ENCODE data around the gene NPAS3.

Gene NPAS3

GRCh38 chr14:33561488-33562175, 623.0 kb downstream of the NPAS3 start:
- Histone ChIP-seq H3K27ac (ENCODE audit: insufficient read depth, low read depth, low read length, poor library complexity, severe bottlenecking) (no peak overlapping the region), H3K36me3 (ENCODE audit: control insufficient read depth, insufficient read depth, low read length) (no peaks in the 10 kb centered on the region), H3K4me3 (ENCODE audit: insufficient read depth, low read depth, low read length) (no peak overlapping the region), H3K4me1 (ENCODE audit: control insufficient read depth, insufficient read depth, low read length) (no peaks in the 10 kb centered on the region), H3K27me3 (ENCODE audit: control insufficient read depth, insufficient read depth, low read length, poor library complexity, severe bottlenecking) (no peaks in the 10 kb centered on the region), H3K9me3 (ENCODE audit: control insufficient read depth, low read length) (no peaks in the 10 kb centered on the region)
- 84% methylated on average over 7 of the region's 7 CpGs for WGBS, 2 experiments

- WGBS, 2 experiments: 88 to 99% methylated on average over 2 of the region's 2 CpGs
- no peaks in the 10 kb centered on the region for H3K36me3 ChIP-seq (ENCODE audit: control insufficient read depth, insufficient read depth, low read length)
- H3K4me1 ChIP-seq (ENCODE audit: control insufficient read depth, insufficient read depth, low read length): no peaks in the 10 kb centered on the region
- H3K4me3 ChIP-seq (ENCODE audit: insufficient read depth, low read depth, low read length): no peak overlapping the region
- H3K27ac ChIP-seq (ENCODE audit: insufficient read depth, low read depth, low read length, poor library complexity, severe bottlenecking): no peak overlapping the region
- H3K9me3 ChIP-seq (ENCODE audit: control insufficient read depth, low read length): no peaks in the 10 kb centered on the region
- H3K27me3 ChIP-seq (ENCODE audit: control insufficient read depth, insufficient read depth, low read length, poor library complexity, severe bottlenecking): no peaks in the 10 kb centered on the region
These were observed 624.7 kb downstream of the NPAS3 start for GRCh38 chr14:33563191-33563900.

DNA sequence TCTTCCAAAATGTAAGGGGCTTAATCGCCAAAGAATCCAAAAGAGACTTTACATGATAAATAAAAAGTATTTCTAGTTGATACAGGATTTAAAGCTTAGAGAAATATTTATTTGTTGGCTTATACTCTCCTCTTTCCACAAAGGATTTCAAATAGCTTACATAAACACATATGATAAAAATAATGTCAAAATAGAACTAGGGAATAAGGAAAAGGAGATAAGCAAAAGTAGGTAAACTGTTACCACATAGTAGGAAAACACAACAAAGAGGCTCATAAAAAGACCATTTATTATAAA, 625.2 kb downstream of the NPAS3 start:
- WGBS, 2 experiments: 100% methylated on average over 1 of the region's 1 CpG; no CpG with 5 or more reads in 1 of the 2 experiments
- Histone ChIP-seq H3K4me3 (ENCODE audit: insufficient read depth, low read depth, low read length) (no peak overlapping the region), H3K4me1 (ENCODE audit: control insufficient read depth, insufficient read depth, low read length) (no peaks in the 10 kb centered on the region), H3K36me3 (ENCODE audit: control insufficient read depth, insufficient read depth, low read length) (no peaks in the 10 kb centered on the region), H3K27ac (ENCODE audit: insufficient read depth, low read depth, low read length, poor library complexity, severe bottlenecking) (no peak overlapping the region), H3K9me3 (ENCODE audit: control insufficient read depth, low read length) (no peaks in the 10 kb centered on the region), H3K27me3 (ENCODE audit: control insufficient read depth, insufficient read depth, low read length, poor library complexity, severe bottlenecking) (no peaks in the 10 kb centered on the region)

GRCh38 chr14:33564774-33565630, 626.3 kb downstream of the NPAS3 start:
- no peaks in the 10 kb centered on the region for H3K27me3 ChIP-seq (ENCODE audit: control insufficient read depth, insufficient read depth, low read length, poor library complexity, severe bottlenecking)
- H3K27ac ChIP-seq (ENCODE audit: insufficient read depth, low read depth, low read length, poor library complexity, severe bottlenecking): no peak overlapping the region
- no peaks in the 10 kb centered on the region for H3K4me1 ChIP-seq (ENCODE audit: control insufficient read depth, insufficient read depth, low read length)
- no peak overlapping the region for H3K4me3 ChIP-seq (ENCODE audit: insufficient read depth, low read depth, low read length)
- H3K9me3 ChIP-seq (ENCODE audit: control insufficient read depth, low read length): no peaks in the 10 kb centered on the region
- no peaks in the 10 kb centered on the region for H3K36me3 ChIP-seq (ENCODE audit: control insufficient read depth, insufficient read depth, low read length)
- WGBS, 2 experiments: 80 to 84% methylated on average over 3 of the region's 3 CpGs

DNA sequence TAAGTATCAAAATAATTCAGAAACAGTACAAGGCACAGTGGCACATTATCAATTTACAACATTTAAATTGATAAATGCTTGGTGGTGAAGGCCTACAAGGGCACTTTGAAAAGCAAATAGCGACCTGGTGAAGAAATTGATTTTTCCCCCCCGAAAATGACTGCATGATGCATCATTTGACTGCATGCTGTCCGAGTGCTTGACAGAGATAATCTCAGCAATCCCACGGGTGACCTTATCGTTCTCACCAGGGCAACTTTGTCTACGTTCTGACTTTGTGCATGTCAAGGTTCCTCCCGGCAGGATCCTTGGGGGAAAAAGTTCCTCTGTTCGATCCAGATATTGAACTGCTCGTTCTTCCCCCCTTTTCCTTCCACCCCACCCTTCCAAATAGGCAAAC, 627.4 kb downstream of the NPAS3 start:
- H3K27ac ChIP-seq (ENCODE audit: insufficient read depth, low read depth, low read length, poor library complexity, severe bottlenecking): no peak overlapping the region
- 92 to 96% methylated on average over 9 of the region's 9 CpGs for WGBS, 2 experiments
- no peaks in the 10 kb centered on the region for H3K4me1 ChIP-seq (ENCODE audit: control insufficient read depth, insufficient read depth, low read length)
- H3K27me3 ChIP-seq (ENCODE audit: control insufficient read depth, insufficient read depth, low read length, poor library complexity, severe bottlenecking): no peaks in the 10 kb centered on the region
- no peaks in the 10 kb centered on the region for H3K9me3 ChIP-seq (ENCODE audit: control insufficient read depth, low read length)
- no peak overlapping the region for H3K4me3 ChIP-seq (ENCODE audit: insufficient read depth, low read depth, low read length)
- H3K36me3 ChIP-seq (ENCODE audit: control insufficient read depth, insufficient read depth, low read length): no peaks in the 10 kb centered on the region

DNA sequence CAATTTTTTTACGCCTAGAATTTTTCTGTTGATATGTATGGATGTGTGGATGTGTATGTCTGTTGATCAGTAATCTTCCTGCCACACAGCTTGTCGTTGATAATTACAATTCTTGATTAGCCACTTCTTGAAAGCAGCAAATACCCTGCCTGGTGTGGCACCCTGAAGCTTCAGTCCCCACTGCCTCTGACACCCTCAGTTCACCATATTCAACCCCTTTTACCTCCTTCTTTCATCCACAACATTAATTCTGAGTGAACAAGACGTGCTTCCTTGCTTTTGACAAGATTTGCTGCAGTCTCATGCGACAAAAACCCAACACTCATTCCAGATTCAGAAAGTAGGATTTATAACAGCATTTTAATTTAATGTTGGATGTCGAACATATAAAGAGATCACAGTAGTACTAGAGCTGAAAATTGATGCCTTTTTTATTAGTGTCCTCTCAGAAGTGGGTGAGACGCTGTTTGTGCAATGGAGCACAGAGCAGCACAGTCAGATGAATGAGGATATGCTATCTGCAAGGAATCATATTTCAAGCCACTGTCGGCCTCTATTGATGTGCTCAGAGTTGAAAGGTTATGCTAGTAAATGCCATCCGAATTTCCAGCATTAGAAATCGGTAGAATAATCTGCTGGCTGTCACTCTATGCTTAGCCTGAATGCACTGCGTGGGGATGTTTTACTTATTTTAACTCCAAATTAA, 628.5 kb downstream of the NPAS3 start:
- no peak overlapping the region for H3K4me3 ChIP-seq (ENCODE audit: insufficient read depth, low read depth, low read length)
- no peaks in the 10 kb centered on the region for H3K9me3 ChIP-seq (ENCODE audit: control insufficient read depth, low read length)
- no peaks in the 10 kb centered on the region for H3K27me3 ChIP-seq (ENCODE audit: control insufficient read depth, insufficient read depth, low read length, poor library complexity, severe bottlenecking)
- no peaks in the 10 kb centered on the region for H3K4me1 ChIP-seq (ENCODE audit: control insufficient read depth, insufficient read depth, low read length)
- WGBS, 2 experiments: 83 to 86% methylated on average over 10 of the region's 10 CpGs
- no peak overlapping the region for H3K27ac ChIP-seq (ENCODE audit: insufficient read depth, low read depth, low read length, poor library complexity, severe bottlenecking)
- H3K36me3 ChIP-seq (ENCODE audit: control insufficient read depth, insufficient read depth, low read length): no peaks in the 10 kb centered on the region

DNA sequence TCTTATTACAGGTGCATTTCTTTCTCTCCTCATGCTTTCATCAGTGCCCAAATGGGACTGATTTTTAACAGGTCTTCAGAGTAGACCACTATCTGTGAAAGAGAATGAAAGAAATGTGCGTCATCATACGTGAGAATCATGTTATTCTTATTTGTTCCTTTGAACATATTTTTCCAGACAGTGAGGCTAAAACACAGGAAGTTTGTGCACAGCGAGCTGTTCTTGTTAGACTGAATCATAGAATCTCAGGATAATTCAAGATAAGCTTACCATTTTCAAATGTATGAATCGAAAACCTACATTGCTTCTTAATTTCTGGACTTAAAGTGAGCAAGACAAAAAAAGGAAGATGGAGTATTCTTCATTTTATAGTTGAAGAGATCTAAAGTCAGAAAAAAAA, 629.1 kb downstream of the NPAS3 start:
- no peaks in the 10 kb centered on the region for H3K36me3 ChIP-seq (ENCODE audit: control insufficient read depth, insufficient read depth, low read length)
- no peak overlapping the region for H3K4me3 ChIP-seq (ENCODE audit: insufficient read depth, low read depth, low read length)
- 96 to 100% methylated on average over 3 to 4 of the region's 4 CpGs for WGBS, 2 experiments
- no peak overlapping the region for H3K27ac ChIP-seq (ENCODE audit: insufficient read depth, low read depth, low read length, poor library complexity, severe bottlenecking)
- H3K9me3 ChIP-seq (ENCODE audit: control insufficient read depth, low read length): no peaks in the 10 kb centered on the region
- no peaks in the 10 kb centered on the region for H3K27me3 ChIP-seq (ENCODE audit: control insufficient read depth, insufficient read depth, low read length, poor library complexity, severe bottlenecking)
- no peaks in the 10 kb centered on the region for H3K4me1 ChIP-seq (ENCODE audit: control insufficient read depth, insufficient read depth, low read length)

- Histone ChIP-seq H3K27me3 (ENCODE audit: control insufficient read depth, insufficient read depth, low read length, poor library complexity, severe bottlenecking) (no peaks in the 10 kb centered on the region), H3K36me3 (ENCODE audit: control insufficient read depth, insufficient read depth, low read length) (no peaks in the 10 kb centered on the region), H3K27ac (ENCODE audit: insufficient read depth, low read depth, low read length, poor library complexity, severe bottlenecking) (no peak overlapping the region), H3K4me1 (ENCODE audit: control insufficient read depth, insufficient read depth, low read length) (no peaks in the 10 kb centered on the region), H3K9me3 (ENCODE audit: control insufficient read depth, low read length) (no peaks in the 10 kb centered on the region), H3K4me3 (ENCODE audit: insufficient read depth, low read depth, low read length) (no peak overlapping the region)
- 79 to 91% methylated on average over 3 of the region's 3 CpGs for WGBS, 2 experiments
These were observed 630.4 kb downstream of the NPAS3 start for GRCh38 chr14:33568935-33569579.

GRCh38 chr14:33569821-33570687, 631.4 kb downstream of the NPAS3 start:
- Histone ChIP-seq H3K27me3 (ENCODE audit: control insufficient read depth, insufficient read depth, low read length, poor library complexity, severe bottlenecking) (no peaks in the 10 kb centered on the region), H3K4me3 (ENCODE audit: insufficient read depth, low read depth, low read length) (no peak overlapping the region), H3K4me1 (ENCODE audit: control insufficient read depth, insufficient read depth, low read length) (no peaks in the 10 kb centered on the region), H3K9me3 (ENCODE audit: control insufficient read depth, low read length) (no peaks in the 10 kb centered on the region), H3K36me3 (ENCODE audit: control insufficient read depth, insufficient read depth, low read length) (no peaks in the 10 kb centered on the region), H3K27ac (ENCODE audit: insufficient read depth, low read depth, low read length, poor library complexity, severe bottlenecking) (no peak overlapping the region)
- 93% methylated on average over 10 of the region's 10 CpGs for WGBS, 2 experiments

Measured in ectodermal cell (in vitro differentiated cells).